TTC549 (cell line): ENCODE results near the gene HOXA3.

Experiments
- FAIRE-seq: peaks from 2 replicates; lab custom pipeline; 2012; peaks lifted over from hg19 to GRCh38; lab: Jason Lieb, UNC

HOXA3 gene

GRCh38 chr7:27154901-27155815, 2.8 kb upstream of the HOXA3 start:
- no peak for FAIRE-seq

GRCh38 chr7:27154369-27154768, 2.0 kb upstream of the HOXA3 start:
- FAIRE-seq, result no peak

- FAIRE-seq, result no peak
These were observed 1.1 kb upstream of the HOXA3 start for GRCh38 chr7:27153526-27153925.

- no peak for FAIRE-seq
These were observed 546 bp upstream of the HOXA3 start for GRCh38 chr7:27152816-27153442.

GRCh38 chr7:27151341-27151930, 947 bp downstream of the HOXA3 start:
- no peak for FAIRE-seq

GRCh38 chr7:27150568-27151340, 1.6 kb downstream of the HOXA3 start:
- no peak for FAIRE-seq

- no peak for FAIRE-seq
These were observed 2.4 kb downstream of the HOXA3 start for GRCh38 chr7:27149842-27150567.

GRCh38 chr7:27148756-27149641, 3.4 kb downstream of the HOXA3 start:
- FAIRE-seq, result no peak

GRCh38 chr7:27148031-27148755, 4.2 kb downstream of the HOXA3 start:
- no peak for FAIRE-seq

- no peak for FAIRE-seq
These were observed 5.0 kb downstream of the HOXA3 start, which contains the start of gene HOXA6 for GRCh38 chr7:27147199-27148030. HOXA6 (minus strand) TSS chr7:27147774; CDS start chr7:27147749, 25 bp downstream.

GRCh38 chr7:27146491-27147198, 5.7 kb downstream of the HOXA3 start:
- no peak for FAIRE-seq

- FAIRE-seq, result no peak
These were observed 6.4 kb downstream of the HOXA3 start for GRCh38 chr7:27145914-27146412.

- FAIRE-seq, result no peak
These were observed 7.0 kb downstream of the HOXA3 start for GRCh38 chr7:27145165-27145913.

GRCh38 chr7:27144781-27145164, 7.6 kb downstream of the HOXA3 start:
- no peak for FAIRE-seq

GRCh38 chr7:27143950-27144780, 8.2 kb downstream of the HOXA3 start:
- FAIRE-seq, result no peak
